D721Med (cell line): ENCODE results near the gene DYDC1.

Experiments used
- DNase-seq: peaks from one replicate; pipeline ENCODE4 v3.0.0; 2011; ENCODE audit warnings: low spot score; ENCODE audit not compliant: insufficient read length
- FAIRE-seq: peaks from 2 replicates; lab custom pipeline; 2011; peaks lifted over from hg19 to GRCh38; lab: Jason Lieb, UNC
- CTCF ChIP-seq: IDR thresholded peaks from 2 replicates; pipeline ENCODE4 v1.5.1; 2012; ENCODE audit warnings: mild to moderate bottlenecking, control low read depth; ENCODE audit not compliant: insufficient read depth; ENCODE audit errors: missing control alignments

Gene DYDC1

GRCh38 chr10:80322158-80322557, 34.4 kb downstream of the DYDC1 start:
- no peak for TF ChIP-seq CTCF
- DNase-seq (no peak), FAIRE-seq (no peak)

- DNase-seq (no peak), FAIRE-seq (no peak)
- no peak for TF ChIP-seq CTCF
Measured at GRCh38 chr10:80321183-80321582, 35.4 kb downstream of the DYDC1 start.

GRCh38 chr10:80320377-80320776, 36.2 kb downstream of the DYDC1 start:
- no peak for FAIRE-seq
- no peak for DNase-seq
- TF ChIP-seq CTCF = no peak

- DNase-seq = no peak
- TF ChIP-seq CTCF = no peak
- no peak for FAIRE-seq
Measured at GRCh38 chr10:80319725-80320290, 36.7 kb downstream of the DYDC1 start.

GRCh38 chr10:80319318-80319717, 37.2 kb downstream of the DYDC1 start:
- FAIRE-seq (no peak), DNase-seq (no peak)
- TF ChIP-seq CTCF = no peak

DNA sequence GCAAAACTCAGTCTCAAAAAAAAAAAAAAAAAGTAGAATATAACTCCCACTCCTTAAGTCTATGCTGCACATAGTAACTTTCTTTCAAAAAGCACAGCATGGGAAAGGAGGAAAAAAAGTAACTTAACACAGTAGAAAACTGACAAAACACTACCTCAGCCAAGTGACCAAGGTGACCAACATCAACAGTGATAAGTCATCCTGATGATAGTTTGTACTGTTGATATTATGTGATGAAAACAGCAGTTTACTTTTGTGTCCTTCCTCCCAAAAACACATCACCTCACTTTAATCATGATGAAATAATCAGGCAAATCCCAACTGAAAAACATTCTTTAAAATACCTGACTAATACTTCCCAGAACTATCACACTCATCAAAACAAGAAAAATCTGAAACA, 37.8 kb downstream of the DYDC1 start:
- FAIRE-seq (no peak), DNase-seq (no peak)
- TF ChIP-seq CTCF = no peak

GRCh38 chr10:80315391-80315790, 41.2 kb downstream of the DYDC1 start:
- TF ChIP-seq CTCF = no peak
- FAIRE-seq = no peak
- DNase-seq = no peak
